ENCODE results near the gene SLCO2A1.

- TF ChIP-seq CTCF (IDR thresholded peaks at IDR 0.05) = no peak
- TF ChIP-seq POLR2A (IDR thresholded peaks at IDR 0.05) = no peak
Observed at GRCh38 chr3:133890037-133890436, 139.7 kb downstream of the SLCO2A1 start.
